ENCODE measurements around the gene SLC26A8.
A peak's percentile ranks its signal among the peaks of the same experiment; 100 is the strongest.
"Not testable (repeated sequence)": the region's sequence is repeated elsewhere in the genome, so short reads cannot be mapped to it uniquely, and the experiment has no call there.

Gene SLC26A8

DNA sequence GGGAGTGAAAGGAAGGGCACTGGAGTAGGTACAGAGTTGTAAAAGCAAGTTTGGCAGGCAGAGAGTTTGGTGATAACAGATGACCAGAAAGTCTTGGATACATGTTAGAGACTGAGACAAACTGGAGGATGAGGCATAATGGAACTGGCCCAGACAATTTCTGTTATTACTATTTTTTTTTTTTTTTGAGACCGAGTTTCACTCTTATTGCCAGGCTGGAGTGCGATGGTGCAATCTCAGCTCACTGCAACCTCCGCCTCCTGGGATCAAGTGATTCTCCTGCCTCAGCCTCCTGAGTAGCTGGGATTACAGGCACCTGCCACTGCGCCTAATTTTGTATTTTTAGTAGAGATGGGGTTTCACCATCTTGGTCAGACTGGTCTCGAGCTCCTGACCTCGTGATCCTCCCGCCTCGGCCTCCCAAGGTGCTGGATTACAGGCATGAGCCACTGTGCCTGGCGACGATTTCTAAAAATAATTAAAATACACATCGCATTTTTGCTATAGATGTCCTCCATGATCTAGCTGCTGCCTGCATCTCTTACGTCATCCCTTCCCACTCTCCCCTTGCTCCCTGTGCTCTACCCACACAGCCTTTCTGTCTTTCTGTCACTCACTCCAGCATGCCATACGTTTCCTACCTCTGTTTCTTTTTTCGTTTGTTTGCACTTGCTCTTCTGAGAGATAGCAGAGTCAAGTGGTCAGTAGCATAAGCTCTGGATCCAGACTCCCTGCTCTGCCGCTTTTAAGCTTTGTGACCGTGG is 26.7 kb upstream of the SLC26A8 start:
- no peak for DNase-seq

GRCh38 chr6:36050305-36050704 is 25.9 kb upstream of the SLC26A8 start:
- peak in 1 of 6 experiments; percentile 7 for DNase-seq

DNA sequence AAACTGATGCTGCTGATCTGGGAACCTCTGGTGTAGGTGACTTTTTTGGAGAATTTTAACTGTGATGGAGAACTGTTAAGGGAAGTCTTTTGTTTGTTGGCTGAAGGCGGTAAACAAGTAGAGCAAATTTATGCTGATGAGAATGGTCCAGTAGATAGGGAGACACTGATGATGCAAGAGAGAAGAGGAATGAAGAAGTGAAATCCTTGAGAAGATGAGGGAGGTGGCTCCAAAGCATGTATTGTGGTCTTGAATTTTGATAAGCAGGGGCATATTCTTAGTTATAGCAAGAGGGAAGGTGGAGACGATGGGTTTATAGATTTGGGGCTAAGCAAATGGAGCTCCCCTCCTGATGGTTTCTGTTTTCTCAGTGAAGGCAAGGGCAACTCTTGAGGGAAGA is 25.1 kb upstream of the SLC26A8 start:
- DNase-seq = no peak

DNA sequence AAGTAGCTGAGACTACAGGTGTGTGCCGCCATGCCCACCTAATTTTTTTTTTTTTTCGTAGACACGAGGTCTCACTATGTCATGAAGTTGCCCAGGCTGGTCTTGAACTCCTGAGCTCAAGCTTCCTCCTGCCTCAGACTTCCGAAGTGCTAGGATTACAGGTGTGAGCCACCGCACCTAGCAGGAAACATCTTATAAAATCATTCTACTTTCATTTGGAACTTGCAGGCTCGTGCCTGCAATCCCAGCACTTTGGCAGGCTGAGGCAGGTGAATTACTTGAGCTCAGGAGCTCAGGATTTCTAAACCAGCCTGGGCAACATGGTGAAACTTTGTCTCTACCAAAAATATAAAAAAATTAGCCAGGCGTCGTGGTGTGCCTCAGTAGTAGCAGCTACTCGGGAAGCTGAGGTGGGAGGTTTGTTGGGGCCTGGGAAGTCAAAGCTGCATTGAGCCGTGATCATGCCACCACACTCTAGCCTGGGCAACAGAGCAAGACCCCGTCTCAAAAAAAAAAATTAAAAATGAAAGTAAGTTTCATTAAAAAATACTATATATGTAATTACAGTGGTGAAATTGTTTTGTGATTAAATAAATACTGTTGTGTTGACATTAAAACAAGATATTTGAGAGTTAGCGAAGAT is 18.3 kb upstream of the SLC26A8 start:
- no peak for DNase-seq

DNA sequence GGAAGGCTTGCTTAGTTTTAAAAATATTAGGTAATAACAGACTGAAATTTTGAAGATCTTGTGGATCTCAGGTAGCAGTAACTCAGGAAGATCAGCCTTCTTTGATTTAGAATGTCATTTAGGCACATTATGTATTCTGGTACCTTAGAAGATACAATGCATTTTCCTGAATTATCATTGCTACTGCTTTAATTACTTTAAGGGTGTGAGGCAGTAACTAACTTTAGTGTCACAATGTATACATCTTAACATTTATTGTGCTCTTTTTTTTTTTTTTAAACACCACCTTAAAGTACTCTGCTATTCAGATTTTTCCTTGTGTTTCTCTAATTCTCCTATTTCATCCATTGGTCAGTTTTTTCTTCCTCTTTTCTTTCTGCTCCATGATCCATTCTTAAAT is 16.5 kb upstream of the SLC26A8 start:
- DNase-seq = no peak

- no peak for DNase-seq
Observed at GRCh38 chr6:36039112-36039511, 14.7 kb upstream of the SLC26A8 start.

DNA sequence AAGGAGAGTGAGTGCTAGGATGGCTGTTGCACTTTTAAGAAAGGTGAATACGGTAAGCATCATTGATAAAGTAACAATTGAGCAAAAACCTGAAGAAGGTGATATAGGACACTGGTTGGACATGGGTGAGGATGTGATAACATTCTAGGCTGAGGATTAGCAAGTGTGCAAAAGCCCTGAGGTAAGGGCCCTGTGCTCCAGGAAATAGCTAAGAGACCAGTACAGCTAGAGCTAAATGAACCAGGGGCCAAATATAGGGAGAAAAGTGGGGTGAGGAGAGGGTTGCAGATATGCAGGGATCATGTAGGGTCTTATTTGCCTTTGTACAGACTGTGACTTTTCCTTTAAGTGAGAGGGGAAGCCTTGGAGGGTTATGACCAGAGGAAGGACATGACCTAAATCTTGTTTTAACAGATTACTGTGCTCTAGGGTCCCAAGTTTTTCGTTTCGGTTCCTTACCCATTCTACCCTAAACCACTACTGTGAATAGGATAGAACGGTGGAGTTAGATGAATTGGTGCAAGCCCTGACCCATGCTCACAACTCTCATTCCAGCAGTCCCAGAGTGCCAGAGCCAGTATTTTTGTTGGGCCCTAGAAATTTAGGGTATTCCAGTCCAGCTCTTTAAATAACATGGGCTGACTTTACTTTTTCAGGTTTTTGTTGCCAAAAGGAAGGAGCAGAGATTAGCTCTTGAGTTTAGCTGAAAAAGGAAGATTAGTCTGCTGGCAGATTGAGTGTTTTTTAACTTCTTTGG is 13.9 kb upstream of the SLC26A8 start:
- DNase-seq = no peak

DNA sequence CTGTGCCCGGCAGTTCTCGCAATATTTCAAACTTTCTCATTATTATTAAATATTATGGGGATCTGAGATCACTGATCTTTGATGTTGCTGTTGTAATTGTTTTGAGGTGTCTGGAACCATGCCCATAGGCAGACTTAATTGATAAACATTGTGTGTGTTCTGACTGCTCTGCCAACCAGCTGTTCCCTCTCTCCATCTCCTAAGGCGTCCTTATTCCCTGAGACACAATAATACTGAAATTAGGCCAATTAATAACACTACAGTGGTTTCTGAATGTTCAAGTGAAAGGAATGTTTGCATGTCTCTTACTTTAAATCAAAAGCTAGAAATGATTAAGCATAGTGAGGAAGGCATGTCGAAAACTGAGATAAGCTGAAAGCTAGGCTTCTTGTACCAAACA is 10.8 kb upstream of the SLC26A8 start:
- no peak for DNase-seq

DNA sequence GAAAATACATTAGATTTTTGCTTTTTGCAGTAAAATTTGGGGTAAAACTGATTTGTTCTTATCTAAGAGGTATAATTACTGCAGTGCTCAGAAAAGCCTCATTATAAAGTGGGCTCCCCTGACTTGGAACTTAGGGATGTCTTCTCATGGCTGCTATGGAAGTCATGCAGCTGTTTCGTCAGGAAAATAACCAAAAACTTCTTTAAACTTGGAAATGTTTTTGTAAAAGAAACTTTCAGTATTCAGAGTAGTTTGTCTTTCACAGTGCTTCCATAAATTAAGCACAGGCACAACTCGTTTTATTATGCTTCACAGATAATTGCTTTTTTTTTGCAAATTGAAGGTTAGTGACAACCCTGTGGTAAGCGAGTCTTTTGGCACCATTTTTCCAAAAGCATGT is 10.0 kb upstream of the SLC26A8 start:
- DNase-seq = no peak

GRCh38 chr6:36033935-36034334 is 9.5 kb upstream of the SLC26A8 start:
- no peak for DNase-seq

DNA sequence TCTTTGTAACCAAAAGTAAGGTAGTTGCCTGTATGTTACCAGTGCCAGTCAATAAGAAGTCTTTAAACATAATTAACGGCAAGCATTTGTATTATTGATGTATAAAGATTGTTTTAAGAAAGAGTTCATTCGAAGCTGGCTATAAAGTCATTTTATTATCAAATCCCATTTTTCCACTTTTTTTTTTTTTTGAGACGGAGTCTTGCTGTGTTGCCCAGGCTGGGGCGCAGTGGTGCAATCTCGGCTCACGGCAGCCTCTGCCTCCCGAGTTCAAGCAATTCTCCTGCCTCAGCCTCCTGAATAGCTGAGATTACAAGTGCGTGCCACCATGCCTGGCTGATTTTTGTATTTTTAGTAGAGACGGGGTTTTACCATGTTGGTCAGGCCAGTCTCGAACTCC is 8.7 kb upstream of the SLC26A8 start:
- not testable (repeated sequence) for DNase-seq

DNA sequence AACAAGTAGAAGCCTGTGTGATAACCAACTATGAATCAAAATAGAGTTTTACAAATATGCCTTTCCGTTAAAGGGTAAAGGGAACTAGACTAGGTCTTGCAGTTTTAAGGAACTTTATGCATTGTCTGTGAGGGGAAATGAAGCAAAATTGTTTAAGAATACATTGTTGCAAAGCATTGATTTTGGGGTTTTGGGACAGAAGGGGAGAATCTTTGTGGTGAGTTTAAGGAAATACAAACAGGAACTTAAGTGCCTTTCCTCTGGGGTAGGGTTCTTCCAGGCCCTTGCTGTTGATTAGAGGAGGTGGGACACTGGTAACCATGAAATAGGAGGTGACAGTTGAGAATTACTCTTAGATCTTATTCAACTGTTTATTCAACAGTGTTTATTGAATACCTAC is 7.8 kb upstream of the SLC26A8 start:
- no peak for DNase-seq

DNA sequence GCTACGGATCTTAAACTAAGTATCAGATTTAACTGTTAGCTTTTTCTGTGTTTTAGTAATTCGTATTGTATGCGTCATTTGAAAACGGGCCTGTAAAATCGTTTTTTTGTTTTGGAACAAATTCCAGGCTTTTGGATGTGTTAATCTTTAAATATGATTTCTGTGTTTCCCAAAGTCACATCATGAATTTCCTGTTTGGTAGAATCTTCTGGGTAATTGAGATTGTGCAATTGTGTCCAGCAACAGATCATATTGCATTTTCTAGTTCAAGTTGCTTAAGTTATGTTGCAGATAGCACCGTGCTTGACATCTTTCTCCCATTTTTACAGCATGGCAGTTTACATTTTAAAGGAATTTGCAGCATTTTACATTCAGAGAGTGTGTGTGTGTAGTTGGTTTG is 5.0 kb upstream of the SLC26A8 start:
- no peak for DNase-seq

- peak; percentile 42 to 66 (median 60) for DNase-seq
Observed at GRCh38 chr6:36028877-36029324, 4.5 kb upstream of the SLC26A8 start.

- DNase-seq = peak; percentile 39 to 74 (median 56)
Observed at GRCh38 chr6:36028088-36028876, 3.8 kb upstream of the SLC26A8 start.

DNA sequence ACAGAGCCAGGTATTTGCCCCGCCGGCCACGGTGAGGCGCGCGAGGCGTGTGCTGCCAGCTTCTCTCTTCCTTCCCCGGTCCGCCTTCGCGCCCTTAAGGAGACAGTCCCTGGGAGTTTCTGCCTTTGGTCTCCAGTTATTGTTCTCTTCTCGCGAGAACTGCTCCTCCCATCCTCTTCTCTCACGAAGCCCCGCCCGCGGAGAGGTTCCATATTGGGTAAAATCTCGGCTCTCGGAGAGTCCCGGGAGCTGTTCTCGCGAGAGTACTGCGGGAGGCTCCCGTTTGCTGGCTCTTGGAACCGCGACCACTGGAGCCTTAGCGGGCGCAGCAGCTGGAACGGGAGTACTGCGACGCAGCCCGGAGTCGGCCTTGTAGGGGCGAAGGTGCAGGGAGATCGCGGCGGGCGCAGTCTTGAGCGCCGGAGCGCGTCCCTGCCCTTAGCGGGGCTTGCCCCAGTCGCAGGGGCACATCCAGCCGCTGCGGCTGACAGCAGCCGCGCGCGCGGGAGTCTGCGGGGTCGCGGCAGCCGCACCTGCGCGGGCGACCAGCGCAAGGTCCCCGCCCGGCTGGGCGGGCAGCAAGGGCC is 3.2 kb upstream of the SLC26A8 start, which contains the start of gene MAPK14:
MAPK14 (plus strand) TSS at position 308 of the 587 bp plus-strand sequence. CDS start 350 bp downstream, outside the sequence.
- DNase-seq = peak; percentile 93 to 99 (median 99)

DNA sequence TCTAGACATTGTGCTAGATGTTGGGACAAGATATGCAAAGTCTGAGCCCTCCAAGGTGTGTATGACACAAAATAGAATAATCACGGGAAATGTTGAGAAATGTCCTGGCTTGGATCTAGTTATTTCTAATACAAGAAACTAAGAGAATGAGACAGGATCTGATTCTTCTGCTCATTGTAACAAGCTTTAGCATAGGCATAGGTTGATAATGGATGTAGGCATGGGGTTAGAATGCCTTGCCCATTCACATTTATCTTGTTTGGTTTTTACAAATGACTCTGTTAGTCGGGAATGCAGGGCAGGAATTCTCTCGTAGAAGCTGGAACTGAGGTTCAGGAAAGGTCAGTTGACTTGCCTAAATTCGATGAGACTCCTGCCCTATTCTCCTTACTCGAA is 1.5 kb upstream of the SLC26A8 start:
- no peak for DNase-seq

DNA sequence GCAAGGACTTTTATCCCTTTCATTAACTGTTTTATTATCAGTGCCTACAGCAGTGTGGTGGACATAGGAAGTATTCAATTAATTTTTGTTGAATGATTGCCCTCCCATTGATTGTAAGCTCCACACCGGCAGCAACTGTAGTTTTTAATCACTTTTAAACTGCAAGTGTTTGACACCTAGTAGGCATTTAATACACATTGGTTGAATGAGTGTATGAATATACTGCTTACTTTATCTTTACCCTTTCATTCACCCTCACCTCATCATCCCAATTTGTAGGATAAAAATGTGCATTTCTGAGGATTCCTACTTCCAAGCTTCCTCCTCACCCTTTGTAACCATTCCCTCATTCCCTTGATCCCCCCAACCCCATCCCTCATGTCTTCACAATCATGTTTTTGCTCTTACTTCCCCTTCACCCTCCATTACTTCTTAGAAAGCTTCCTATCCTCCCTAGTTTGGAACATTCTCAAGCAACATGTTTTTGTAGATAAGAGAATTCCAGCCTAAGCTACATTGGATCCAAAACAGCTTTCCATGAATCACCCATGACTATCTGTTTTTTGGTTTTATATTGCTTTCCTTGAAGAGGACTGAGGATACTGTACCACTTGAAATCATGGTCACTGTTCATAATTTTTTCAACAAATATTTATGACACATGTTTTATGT is 955 bp upstream of the SLC26A8 start:
- DNase-seq = no peak

DNA sequence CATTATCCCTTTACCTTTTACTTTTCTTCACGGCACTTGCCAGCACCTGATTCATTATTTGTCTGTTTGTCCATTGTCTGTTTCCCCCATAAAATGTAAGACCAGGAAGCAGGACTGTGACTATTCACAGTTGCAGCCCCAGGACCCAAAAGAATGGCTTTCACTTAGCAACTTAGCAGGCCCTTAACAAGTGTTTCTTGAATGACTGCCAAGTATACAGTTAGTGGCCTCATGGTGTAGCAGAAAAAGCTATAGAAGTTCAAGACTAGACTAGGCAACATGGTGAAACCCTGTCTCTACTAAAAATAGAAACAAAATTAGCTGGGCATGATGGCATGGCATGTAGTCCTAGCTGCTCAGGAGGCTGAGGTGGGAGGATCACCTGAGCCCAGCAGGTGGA is 4.3 kb downstream of the SLC26A8 start:
- no peak for DNase-seq

GRCh38 chr6:36019167-36019566 is 5.3 kb downstream of the SLC26A8 start:
- DNase-seq = no peak

- no peak for DNase-seq
Observed at GRCh38 chr6:36018339-36018738, 6.1 kb downstream of the SLC26A8 start.

DNA sequence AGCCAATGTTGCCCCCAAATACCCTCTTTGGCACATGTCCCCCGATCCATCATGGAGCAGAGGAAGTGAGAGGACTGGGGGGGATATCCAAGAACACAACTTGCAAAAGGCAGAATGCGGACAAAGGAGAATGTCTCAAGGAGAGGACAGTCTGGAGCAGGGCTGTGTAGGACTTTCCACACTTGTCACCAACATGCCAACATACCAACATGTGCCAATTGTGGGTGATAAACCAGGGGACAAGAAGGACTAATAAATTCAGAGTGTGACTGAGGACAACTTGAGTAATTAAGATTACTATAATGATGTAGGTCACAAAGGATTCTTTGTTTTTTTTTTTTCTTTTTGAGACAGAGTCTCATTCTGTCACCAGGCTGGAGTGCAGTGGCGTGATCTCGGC is 8.8 kb downstream of the SLC26A8 start:
- no peak for DNase-seq
